GM19043 (cell line): ENCODE data around the gene RNU6-9.

Experiments used
- ATAC-seq: cut with Tn5 transposase; IDR thresholded peaks from one replicate; pipeline ENCODE4 v1.9.1; 2021; ENCODE audit warnings: low read depth; ENCODE audit not compliant: unreplicated experiment

Gene RNU6-9

DNA sequence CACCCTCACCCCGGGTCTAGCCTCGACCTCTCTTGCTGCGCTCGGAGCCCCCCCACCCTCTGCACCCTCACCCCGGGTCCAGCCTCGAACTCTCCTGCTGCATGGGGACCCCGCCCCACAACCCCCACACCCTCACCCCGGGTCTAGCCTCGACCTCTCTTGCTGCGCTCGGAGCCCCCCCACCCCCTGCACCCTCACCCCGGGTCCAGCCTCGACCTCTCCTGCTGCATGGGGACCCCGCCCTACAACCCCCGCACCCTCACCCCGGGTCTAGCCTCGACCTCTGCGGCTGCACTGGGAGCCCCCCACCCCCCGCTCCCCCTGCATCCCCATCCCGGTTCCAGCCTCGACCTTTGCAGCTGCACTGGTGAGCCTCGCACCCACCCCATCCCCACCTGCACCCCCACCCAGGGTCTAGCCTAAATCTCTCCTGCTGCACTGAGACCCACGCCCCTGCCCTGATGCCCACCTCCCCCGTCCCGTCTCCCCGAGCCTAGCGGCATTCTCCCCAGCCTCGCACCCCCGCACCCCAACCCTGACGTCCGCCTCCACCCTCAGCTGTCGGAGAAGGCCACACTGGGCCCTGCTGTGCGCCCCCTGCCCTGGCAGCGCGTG lies 32.0 kb upstream of the RNU6-9 start:
- ATAC-seq = no peak

DNA sequence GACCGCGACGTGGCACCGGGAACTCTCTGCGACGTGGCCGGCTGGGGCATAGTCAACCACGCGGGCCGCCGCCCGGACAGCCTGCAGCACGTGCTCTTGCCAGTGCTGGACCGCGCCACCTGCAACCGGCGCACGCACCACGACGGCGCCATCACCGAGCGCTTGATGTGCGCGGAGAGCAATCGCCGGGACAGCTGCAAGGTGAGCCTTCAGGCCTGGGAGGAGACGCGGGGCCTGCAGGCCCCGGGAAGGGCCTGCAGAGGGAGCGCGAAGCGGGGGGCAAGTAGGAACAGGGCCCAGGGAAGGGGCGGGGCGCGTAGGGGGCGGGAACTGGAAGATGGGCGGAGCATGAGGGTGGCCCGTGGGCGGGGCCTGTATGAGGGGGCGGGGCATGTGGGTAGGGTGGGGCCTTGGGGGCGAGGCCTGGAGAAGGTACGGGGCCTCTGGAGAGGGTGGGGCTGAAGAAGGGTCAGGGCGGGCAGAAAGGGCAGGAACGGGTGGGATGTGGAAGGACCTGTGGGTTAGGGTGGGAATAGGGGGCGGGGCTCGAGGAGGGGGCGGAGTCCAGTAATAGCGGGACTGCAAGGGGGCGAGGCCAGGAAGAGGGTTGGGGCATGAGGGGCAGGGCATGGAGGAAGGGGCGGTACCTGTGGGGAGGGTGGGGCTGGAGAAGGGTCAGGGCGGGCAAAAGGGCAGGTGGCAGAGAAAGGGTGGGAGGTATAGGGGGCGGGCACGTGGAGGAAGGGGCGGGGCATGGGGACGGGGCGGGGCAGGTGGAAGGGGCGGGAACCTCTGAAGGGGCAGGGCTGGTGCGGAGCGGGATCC lies 31.3 kb upstream of the RNU6-9 start:
- no peak for ATAC-seq

DNA sequence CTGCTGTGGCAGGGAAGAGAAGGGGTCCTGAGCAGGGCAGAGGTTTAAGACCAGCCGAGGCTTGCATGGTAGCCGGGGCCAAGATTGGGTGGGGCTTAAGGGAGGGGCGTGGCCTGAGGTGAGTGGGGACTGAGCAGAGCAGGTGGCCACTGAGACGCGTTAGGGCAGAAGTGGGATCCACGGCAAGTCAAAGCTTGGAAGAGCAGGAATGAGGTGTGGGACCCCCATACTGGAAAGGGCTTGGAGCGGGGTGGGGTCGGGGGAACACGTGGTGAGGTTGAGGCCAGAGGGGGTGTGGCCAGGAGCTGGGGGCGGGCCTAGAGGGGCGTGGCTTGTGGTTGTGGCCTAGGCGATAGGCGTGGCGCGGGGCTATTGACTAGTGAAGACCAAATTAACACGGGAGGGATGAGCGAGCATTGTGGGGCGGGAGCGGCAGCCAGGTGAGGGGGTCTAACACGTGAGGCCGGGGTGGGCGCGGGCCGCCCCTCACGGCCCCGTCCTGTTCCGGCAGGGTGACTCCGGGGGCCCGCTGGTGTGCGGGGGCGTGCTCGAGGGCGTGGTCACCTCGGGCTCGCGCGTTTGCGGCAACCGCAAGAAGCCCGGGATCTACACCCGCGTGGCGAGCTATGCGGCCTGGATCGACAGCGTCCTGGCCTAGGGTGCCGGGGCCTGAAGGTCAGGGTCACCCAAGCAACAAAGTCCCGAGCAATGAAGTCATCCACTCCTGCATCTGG lies 30.5 kb upstream of the RNU6-9 start:
- no peak for ATAC-seq

DNA sequence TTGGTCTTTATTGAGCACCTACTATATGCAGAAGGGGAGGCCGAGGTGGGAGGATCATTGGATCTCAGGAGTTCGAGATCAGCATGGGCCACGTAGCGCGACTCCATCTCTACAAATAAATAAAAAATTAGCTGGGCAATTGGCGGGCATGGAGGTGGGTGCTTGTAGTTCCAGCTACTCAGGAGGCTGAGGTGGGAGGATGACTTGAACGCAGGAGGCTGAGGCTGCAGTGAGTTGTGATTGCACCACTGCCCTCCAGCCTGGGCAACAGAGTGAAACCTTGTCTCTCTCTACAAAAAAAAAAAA lies 30.0 kb upstream of the RNU6-9 start:
- ATAC-seq = no peak

DNA sequence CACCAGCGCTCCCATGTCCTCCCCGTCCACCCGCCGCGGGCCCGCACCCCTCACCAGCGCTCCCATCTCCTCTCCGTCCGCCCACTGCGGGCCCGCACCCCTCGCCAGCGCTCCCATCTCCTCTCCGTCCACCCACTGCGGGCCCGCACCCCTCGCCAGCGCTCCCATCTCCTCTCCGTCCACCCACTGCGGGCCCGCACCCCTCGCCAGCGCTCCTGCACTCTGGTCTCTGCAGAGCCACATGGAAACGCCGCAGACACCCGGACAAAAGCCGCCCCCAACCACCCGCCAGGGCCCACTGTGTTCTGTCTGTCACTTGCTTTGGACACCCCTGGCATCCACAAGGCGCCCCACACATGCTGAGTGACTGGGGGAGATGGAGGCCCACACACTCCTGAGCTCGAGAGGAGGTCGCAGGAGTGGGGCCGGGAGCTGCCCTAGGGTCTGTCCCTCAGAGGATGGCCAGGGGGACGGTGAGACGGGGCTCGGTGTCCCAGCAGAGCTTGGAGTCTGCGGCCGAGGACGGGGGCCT lies 26.4 kb upstream of the RNU6-9 start:
- ATAC-seq = no peak

DNA sequence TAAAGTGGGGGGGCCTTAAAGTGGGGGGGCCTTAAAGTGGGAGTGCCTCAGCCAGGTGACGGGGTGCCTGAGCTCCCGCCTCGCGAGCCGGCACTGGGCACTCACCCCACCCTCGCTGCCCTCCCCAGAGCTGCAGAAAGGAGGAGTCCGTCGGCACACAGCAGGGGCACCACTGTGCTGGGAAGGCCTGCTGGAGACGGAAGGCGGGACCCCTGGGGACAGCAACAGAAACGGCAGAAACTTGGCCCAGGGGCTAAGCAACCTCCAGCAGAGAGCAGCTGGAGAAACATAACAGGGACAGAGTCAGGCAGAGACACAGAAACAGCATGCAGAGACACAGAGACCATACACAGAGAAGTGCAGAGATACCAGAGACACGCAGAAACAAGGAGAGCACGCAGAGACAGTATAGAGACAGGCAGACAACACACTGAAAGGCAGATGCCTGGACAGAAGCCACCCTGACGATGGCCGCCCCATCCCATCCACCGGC lies 25.9 kb upstream of the RNU6-9 start:
- no peak for ATAC-seq

- no peak for ATAC-seq
These were observed 25.3 kb upstream of the RNU6-9 start for GRCh38 chr19:867855-868457.

GRCh38 chr19:868458-869244 lies 24.6 kb upstream of the RNU6-9 start:
- no peak for ATAC-seq

- no peak for ATAC-seq
These were observed 23.8 kb upstream of the RNU6-9 start for GRCh38 chr19:869245-870177.

GRCh38 chr19:870314-870713 lies 23.0 kb upstream of the RNU6-9 start:
- ATAC-seq = no peak

DNA sequence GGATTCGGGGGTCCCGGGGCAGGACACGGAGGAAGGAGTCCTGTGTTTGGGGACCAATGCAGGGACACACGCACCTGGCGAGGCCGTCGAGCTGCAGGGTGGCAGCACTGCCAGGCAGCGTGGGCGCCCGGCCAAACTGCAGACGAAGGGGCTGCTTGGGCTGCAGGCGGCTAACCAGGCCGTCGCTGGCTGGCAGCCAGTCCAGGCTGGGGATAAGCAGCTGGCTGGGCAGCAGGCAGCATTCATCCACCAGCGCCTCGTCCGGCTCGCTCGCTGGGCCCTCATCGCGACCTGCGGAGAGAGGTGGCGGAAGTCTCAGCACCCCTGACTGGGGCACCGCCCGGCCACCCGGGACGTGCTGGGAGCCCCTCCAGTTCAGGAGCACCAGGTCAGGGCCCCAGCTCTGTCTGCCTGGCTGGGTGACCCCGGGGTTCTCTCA lies 22.3 kb upstream of the RNU6-9 start:
- no peak for ATAC-seq

DNA sequence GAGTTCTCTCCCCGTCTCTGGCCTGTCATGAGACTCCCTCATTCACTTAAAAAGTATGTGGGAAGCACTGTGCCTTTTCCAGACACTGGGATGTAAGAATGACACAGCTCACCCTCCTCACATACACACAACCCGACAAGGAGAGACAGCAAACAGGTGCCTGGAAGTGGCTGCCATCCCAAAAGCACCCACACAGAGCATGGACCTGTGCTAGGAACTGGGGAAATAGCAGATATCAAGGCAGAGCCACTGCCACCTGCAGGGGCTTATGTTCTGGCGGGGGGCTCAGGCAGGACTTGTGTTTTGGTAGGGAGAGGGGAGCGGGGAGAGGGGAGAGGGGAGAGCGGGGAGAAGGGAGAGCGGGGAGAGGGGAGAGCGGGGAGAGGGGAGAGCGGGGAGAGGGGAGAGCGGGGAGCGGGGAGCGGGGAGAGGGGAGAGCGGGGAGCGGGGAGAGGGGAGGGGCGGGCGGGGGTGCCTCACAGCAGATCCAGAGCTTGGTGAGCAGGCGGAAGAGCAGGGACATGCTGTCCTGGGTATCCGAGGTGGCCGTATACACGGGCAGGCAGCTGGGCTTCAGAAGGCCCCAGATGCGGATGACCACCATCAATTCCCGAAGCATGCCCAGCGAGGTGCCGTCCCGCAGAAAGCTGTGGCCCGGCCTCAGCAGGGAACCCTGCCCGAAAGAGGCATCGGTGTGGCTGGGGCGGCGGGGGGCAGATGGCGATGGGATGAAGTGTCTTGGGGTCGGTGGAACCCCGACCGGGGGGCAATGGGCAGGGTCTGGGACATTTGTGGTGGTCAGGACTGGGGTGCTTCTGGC lies 21.6 kb upstream of the RNU6-9 start:
- ATAC-seq = no peak

DNA sequence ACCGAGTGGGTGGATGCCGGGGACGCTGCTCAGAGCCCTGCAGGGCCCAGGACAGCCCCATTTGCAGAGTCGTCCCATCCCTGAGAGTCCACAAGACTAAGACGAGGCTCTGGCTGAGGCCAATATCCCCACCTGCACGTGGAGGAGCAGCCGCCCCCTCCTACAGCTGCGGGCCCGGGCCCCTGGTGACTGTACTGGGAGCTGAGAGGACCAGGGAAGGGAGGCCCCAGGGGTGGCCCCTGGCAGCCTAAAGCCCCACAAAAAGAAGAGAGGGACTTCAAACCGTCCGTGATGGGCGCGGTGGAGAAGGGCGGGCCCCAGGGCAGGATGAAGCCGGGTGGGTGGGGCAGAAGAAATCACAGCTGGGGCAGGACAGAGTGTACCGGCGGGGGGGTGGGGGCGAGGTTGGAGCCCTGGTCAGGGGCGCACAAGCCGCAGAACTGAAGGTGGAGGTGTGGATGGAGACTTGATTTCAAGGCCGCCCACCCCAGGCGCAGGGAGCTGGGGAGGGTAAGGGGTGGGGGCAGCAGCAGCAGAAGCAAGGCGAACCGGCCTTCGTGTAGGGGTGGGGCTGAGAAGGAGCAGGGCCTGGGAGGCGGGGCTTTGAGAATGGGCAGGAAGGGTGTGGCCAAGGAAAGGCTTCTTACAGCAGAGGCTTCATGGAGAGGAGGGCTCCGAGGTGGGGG lies 20.9 kb upstream of the RNU6-9 start:
- ATAC-seq = no peak

- ATAC-seq = no peak
These were observed 20.2 kb upstream of the RNU6-9 start for GRCh38 chr19:873084-873483.

GRCh38 chr19:873561-874041 lies 19.7 kb upstream of the RNU6-9 start:
- ATAC-seq = no peak

DNA sequence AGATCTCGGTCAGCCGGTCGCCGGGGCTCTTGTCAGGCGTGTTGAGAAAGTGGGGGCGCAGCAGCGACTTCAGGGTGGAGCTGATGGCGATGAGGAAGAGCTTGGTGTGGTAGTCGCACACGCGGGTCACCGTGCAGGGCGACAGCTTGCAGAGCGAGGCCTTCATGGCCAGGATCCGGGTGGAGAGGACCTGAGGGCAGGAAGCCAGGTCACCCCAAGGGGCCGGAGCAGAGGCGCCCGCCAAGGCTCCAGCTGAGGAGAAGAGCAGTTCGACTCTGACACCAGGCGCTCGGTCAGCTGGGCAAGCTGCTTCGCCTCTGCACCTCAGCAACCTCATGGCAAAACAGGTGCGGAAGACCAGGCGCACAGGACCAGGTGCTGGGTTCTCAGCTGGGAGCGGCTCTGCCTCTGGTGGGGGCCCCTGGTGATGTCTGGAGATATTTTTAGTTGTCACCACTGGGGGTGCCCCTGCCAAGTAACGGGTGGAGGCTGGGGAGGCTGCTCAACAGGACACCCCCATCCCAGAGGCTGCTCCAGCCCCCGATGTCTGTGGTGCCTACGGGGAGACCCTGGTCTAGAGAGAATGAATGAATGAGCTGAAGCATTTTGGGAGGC lies 17.9 kb upstream of the RNU6-9 start:
- ATAC-seq = no peak

GRCh38 chr19:876089-876488 lies 17.2 kb upstream of the RNU6-9 start:
- no peak for ATAC-seq
